Tracheal epithelial cell (primary cell): ENCODE results near the gene ANXA4. TPM values are rescaled to one million over a fixed set of nuclear protein-coding genes. Genes with fewer than 3 reads are reported as not detected.

Source experiments
- total RNA-seq: library from RNA; depleted of rRNA; stranded (reverse); fragments of >200 nt; gene quantifications from 2 replicates; pipeline ENCODE4 v1.2.1, GENCODE V29; 2014

ANXA4 gene
- 31.1 and 59.3 TPM in 2 replicates for total RNA-seq

GRCh38 chr2:69741575-69742321 lies at the start of gene ANXA4:
Gene ANXA4 (plus strand): TSS chr2:69742134. CDS start chr2:69781566, 39,432 bp downstream.

GRCh38 chr2:69829256-69830044 lies 87.5 kb downstream of the ANXA4 start, which contains the start of gene GMCL1:
Gene GMCL1 (plus strand): TSS chr2:69829660. CDS start chr2:69829893, 233 bp downstream.

Other genes starting within 250 kb of the ANXA4 start
- gene AAK1, start 98.4 kb upstream of the ANXA4 start, total RNA-seq, result 16.1 and 16.6 TPM in 2 replicates
- 4.6 and 9.4 TPM in 2 replicates for gene GMCL1, start 87.5 kb downstream of the ANXA4 start, total RNA-seq
- 27.9 and 31.3 TPM in 2 replicates for gene SNRNP27, start 151.8 kb downstream of the ANXA4 start, total RNA-seq
- gene MXD1, start 173.0 kb downstream of the ANXA4 start, total RNA-seq, result 16.8 and 19.8 TPM in 2 replicates
- under 0.01 TPM in 1 of 2 replicates, not detected in the other for gene ASPRV1, start 219.5 kb downstream of the ANXA4 start, total RNA-seq